HG02642 (cell line): ENCODE results near the gene ARHGEF16.

Source experiments
- ATAC-seq: cut with Tn5 transposase; IDR thresholded peaks from one replicate; pipeline ENCODE4 v1.9.1; 2021; ENCODE audit warnings: mild to moderate bottlenecking; ENCODE audit not compliant: unreplicated experiment, poor library complexity

ARHGEF16 gene

GRCh38 chr1:3435666-3436065 is 18.8 kb upstream of the ARHGEF16 start:
- ATAC-seq, result no peak

- no peak for ATAC-seq
Observed at GRCh38 chr1:3436451-3436850, 18.0 kb upstream of the ARHGEF16 start.

- ATAC-seq, result no peak
Observed at GRCh38 chr1:3436901-3437300, 17.6 kb upstream of the ARHGEF16 start.

- ATAC-seq, result no peak
Observed at GRCh38 chr1:3438661-3439180, 15.7 kb upstream of the ARHGEF16 start.

DNA sequence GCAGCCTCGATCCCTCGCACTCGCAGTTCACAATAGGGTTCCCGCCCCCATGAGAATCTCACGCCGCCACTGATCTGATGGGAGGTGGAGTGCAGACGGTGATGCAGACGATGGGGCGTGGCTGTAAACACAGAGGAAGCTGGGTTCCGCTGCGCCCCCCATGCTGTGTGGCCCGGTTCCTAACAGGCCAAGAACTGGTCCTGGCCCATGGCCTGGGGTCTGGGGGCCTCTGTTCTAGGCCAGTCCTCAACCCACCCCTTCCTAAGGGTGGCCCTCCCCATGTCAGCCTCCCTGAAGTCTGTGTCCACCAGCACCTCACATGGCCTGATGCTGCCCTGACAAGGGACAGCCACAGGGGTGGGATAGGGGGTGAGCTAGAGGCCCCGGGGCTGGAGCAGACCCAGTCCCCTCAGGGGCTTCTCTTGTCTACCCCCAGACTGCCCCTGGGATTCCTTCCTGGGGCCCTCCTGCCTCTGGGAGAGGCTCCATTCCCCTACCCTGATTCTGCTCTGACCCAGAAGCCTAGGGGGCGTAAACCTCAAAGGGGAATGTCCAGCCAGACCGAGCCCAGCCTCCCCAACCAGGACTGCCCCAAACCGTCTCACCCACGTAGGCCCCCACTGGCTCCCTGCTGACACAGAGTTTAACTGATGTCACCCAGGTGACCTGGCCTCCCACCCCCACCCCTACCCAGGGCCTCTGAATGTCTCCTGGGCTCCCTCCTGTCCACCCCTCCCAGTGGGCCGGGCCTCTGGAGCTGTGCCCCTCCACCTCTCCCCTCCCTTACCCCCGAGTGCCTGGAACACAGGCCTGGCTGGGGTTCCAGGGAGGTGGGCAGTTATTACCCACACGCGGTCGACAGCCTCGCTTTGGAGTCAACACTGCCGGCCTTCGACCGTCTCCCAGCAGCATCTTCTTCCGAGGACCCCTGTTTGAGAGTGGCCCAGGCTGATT is 14.8 kb upstream of the ARHGEF16 start:
- no peak for ATAC-seq

DNA sequence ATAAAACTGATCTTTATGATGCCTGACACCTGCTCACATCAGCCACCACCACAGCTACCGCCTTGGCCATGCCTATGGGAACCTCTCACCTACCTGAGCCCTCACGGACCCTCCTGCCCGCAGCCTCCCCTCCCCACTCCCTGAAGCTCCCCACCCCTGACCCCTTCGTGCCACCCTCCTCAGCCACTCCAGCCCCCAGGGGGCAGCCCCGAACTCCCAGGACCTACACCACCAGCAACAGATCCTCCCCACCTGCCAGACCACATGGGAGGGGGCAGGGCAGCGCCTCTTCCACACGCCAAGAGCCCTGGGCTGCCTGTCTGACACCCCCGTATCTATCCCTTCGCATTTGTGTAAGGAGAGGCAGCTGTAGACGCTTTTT is 14.2 kb upstream of the ARHGEF16 start:
- no peak for ATAC-seq

DNA sequence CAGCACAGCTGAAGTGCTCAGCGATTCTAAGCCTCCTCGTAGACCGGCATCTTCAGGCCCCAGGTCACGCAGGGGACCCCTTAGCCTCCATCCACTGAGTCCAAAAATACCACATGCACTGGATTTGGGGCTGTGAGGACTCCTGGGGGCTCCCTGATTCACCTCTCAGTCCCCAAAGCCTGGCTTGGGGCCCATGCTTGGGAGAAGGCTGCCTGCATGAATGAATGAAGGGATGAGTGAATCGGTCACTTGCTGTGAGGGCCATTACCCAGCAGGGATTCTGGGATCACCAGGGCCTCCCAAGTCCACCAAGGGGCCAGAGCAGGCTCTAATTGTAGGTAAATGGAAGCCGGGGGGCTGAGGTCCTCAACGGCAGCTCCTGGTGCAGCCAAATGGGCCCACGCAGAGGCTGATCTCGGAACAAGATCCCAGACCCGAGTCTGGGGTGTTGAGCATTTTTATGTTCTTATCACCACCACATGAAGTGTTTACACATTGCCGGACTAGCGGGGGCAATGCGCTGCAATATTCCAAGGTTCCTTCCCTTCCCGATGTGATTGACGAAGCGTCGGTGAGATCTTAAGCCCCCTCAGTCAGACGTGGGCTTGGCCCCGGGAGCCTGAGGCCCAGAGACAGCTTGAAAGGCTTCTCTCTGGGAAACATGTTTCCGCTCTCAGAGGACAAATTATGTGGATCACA is 13.6 kb upstream of the ARHGEF16 start:
- ATAC-seq, result no peak

GRCh38 chr1:3441410-3441847 is 13.0 kb upstream of the ARHGEF16 start:
- ATAC-seq, result no peak

DNA sequence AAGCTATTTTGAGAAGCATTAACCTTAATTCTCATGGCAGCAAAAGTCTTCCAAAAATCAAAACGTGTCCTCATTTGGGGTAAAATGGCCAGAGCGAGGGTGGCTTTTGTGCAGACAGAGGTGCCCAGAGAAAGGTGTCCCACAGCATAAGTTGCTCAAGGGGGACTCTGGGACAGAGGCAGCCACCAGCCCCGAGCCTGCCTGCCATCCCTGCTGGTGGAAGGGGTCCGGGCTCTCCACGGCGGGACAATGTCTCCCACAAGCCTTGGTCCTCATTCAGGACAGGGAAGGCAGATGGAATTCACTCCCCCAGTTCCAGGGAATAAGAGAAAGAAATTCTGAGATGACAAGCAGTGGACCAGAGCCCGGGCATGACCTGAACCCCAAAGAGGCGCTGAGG is 12.6 kb upstream of the ARHGEF16 start:
- no peak for ATAC-seq

- no peak for ATAC-seq
Observed at GRCh38 chr1:3442331-3442730, 12.1 kb upstream of the ARHGEF16 start.

GRCh38 chr1:3442901-3443300 is 11.6 kb upstream of the ARHGEF16 start:
- ATAC-seq, result no peak

DNA sequence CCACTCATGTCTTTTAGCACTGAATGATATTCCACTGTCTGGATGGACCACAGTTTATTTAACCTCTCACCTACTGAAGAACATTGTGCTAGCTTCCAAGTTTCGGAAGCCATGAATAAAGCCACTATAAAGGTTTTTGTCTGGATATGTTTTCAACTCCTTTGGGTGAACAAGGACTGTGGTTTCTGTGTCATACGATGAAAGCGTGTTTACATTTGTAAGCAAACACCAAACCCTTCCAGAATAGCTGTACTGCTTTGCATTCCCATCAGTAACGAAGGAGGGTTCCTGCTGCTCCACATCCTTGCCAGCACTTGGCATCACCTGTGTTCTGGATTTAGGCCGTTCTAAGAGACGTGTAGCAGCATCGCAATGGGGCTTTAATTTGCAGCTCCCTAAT is 10.7 kb upstream of the ARHGEF16 start:
- no peak for ATAC-seq

DNA sequence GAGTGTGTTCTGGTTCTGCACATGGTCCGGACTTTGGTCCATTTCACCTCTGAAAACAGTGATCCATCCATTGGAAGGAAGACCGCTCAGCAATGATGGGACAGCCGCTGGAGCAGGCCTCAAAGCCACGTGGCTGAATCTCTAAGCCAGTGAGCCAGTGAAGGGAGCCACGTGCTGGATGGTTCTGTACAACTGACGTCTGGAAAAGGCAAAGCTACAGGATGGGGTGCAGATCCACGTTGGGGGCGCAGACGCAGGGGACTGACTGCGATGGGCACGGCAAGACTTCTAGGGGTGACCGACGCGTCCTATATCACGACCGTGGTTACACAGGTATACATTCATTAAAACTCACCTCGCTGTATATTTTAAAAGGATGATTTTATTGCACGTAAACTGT is 10.2 kb upstream of the ARHGEF16 start:
- ATAC-seq, result no peak

- ATAC-seq, result no peak
Observed at GRCh38 chr1:3444736-3445135, 9.7 kb upstream of the ARHGEF16 start.

DNA sequence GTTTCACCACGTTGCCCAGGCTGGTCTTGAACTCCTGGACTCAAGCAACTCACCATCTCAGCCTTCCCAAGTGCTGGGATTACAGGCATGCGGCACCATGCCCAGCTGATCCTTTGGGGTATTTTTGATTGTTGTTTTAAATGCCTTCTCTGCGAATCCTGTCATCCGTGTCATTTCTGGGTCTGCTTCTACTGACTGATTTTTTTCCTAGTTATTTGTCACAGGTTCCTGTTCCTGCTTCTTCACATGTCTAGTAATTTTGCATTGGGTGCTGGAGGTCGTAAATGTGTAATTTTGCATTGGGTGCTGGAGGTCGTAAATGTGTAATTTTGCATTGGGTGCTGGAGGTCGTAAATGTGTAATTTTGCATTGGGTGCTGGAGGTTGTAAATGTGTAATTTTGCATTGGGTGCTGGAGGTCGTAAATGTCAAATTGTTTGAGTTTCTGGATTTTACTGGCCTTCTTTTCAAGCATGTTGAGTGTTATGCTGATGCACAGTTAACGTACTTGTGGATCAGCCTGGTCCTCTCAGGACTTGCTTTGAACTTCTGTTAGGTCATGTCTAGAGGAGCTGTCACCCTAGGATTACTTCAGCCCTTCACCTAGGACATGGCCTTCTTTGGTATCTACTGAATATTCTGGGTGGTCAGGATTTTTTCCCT is 4.1 kb upstream of the ARHGEF16 start:
- ATAC-seq, result no peak

- no peak for ATAC-seq
Observed at GRCh38 chr1:3450983-3451382, 3.5 kb upstream of the ARHGEF16 start.

- no peak for ATAC-seq
Observed at GRCh38 chr1:3451994-3452865, 2.2 kb upstream of the ARHGEF16 start.

GRCh38 chr1:3452866-3453175 is 1.6 kb upstream of the ARHGEF16 start:
- ATAC-seq, result no peak

GRCh38 chr1:3453203-3453761 is 1.2 kb upstream of the ARHGEF16 start:
- ATAC-seq, result no peak
